ENCODE data around the gene GPR158.

The GPR158 gene

DNA sequence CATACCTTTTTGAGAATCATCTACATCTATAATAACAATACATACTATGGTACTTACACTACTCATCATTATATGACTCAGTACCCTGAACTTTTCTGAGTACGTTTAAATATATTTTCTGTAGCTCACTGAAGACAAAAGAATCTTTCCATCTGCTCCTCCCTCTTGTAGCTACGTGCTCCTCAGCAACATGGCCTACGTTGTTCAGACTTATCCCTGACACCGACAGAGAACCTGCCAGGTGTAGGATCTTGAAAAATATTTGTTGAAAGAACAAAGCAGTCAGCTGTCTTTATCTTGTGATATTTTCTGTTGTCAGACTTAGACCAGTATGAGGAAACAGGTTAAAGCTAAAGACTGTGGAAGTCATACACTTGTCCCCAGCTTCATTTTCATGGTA is 403.3 kb downstream of the GPR158 start:
- no peak for DNase-seq (ENCODE audit: low read depth)

DNA sequence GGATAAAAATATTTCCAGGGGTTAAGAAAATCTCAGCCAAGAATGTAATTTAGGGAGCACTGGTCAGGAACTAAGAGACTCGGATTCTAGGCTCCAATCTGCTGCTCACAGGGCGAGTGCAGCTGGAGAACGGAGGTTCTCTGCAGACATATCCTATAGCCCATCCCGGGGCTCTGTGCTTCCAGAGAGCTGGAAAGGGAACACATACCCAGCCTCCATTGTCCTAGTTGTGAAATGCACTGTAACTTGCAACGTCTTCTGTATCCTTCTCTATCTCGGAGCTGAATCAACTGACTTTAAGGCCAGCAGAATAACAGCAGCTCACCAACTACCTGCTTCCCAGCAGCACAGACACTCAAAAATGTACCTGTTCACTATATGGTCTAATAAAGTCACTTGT is 408.2 kb downstream of the GPR158 start:
- DNase-seq (ENCODE audit: low read depth): no peak

DNA sequence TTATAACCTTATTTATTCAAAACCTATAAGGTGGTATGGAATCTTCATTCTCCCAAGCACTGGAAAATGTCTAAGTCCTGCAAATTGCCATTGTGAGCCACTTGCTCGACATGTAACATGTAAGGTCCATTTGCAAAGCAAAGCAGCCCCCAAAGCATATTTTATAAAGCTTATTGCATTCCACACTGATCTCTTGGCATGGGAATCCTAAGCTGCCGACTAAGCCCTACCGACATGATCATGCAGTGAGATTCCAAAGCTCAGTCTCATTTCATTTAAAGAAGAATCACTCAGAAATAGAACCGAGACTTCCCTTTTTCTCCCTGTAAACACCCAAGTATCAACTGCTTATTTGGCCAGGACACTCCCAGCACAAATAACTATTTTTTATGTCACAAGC is 425.9 kb downstream of the GPR158 start:
- DNase-seq (ENCODE audit: low read depth): no peak

DNA sequence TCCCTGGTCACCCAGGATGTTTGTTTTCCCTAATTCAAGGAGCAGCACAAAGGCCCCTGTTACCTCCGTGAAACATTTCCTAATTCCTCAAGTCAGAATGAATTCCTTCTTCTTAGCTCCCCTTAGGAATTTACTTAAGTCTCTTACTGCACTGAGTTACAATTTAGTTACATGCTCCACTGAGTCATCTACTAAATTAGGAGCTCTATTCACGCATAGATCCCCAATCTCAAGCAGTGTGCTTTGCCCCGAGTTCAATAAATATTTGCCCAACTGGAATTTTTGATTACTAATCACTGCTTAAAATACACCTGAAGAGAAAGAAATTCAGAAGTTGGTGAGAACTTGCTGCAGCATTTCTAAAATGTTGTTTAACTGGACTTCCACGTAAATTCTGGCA is 429.8 kb downstream of the GPR158 start:
- DNase-seq (ENCODE audit: low read depth): no peak

DNA sequence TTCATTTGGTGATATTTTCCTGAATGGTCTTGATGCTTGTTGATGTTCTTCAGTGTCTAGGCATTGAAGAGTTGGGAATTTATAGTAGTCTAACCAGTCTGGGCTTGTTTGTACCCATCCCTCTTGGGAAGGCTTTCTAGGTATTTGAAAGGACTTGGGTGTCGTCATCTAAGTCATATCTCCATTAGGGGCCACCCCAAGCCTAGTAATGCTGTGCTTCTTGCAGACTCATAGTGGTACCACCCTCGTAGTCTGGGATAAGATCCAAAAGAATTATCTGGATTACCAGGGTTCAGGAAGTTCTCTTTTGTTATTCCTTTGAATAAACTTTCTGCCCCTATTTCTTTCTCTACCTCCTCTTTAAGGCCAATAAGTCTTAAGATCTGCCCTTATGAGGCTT is 439.9 kb downstream of the GPR158 start:
- no peak for DNase-seq (ENCODE audit: low read depth)

DNA sequence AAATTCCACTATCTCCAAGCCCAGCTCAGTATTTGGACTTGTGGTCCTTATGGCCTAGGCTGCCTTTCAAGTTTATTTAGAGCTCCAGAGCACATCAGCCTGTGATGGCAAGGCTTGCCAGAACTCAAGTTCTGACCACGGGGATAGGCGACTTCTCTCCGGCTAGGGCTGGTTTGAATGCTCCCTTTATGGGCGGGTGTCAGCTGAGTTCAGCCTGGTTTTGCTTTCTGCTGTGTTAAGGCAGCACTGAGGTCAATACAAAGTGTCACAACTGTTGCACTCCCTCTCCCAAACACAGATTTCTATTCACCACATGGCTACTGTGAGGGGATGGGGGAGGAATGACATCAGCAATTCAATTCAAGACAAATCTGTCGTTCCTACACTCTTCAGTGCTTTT is 441.1 kb downstream of the GPR158 start:
- DNase-seq (ENCODE audit: low read depth): no peak

DNA sequence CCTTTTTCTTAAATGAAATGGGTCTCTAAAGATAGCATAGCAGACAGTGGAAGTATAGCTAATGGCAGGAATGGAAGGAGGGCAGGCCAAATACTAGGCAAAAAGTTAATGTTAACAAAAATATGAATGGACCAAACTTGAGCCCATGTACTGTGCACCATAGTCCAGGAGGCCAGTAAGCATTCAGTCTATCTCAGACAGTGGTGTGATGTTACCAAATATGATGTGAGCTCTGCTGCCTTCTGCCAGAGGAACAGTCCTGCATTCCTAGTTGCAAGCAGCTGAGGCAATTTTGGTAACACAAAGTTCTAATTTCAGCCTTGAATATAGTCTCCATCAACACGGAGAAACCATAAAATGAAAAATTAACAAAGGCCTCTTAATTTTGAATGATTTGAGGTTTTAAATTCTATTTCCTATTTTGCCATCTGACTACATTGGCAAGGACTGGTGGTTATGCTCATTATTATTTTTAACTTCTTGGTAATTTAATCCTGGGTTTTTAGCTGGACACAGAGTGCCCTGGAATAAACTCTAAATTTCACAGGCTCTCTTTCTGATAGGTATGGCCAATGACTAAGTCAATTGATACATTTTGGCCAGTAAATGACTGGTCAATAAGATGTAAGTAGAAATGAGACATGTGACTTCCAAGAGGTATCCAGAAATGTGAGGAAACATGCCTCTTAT is 442.2 kb downstream of the GPR158 start:
- no peak for DNase-seq (ENCODE audit: low read depth)

DNA sequence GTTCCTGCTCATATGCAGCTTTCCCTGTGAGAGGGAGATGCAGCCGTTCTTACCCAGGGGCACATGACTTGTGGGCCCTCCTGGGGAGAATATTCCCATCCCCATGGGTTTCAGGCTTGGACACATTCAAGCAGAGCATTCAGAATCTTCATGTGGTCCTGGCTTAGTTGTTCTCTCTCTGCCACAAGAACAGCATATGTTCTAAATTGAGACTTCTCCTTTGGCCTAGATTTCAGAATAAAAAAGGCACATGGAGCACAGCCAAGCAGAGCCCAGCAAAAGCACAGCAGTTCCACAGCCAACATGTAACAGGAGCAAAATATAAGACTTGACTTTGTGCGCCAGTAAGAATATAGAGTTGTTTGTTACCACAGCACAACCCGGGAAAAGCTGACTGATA is 452.8 kb downstream of the GPR158 start:
- DNase-seq (ENCODE audit: low read depth): no peak

DNA sequence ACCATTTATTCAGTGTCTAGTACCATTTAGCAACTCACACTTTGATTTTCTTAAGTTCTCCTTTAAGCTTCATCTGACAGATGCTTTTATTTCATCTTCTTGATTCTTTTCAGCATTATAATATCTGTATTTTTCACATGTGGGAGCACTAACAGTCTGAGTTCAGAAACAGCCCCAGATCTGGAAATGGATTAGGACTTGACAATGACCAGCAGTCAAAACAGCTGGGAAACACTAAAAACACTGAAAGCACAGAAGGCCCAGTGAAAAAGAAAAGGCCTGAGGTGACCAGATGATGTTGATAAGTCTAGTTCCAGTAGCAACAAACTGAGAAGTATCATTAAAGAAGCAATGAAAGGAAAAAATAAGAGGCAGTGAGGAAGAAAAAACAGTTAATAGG is 454.5 kb downstream of the GPR158 start:
- DNase-seq (ENCODE audit: low read depth): no peak

DNA sequence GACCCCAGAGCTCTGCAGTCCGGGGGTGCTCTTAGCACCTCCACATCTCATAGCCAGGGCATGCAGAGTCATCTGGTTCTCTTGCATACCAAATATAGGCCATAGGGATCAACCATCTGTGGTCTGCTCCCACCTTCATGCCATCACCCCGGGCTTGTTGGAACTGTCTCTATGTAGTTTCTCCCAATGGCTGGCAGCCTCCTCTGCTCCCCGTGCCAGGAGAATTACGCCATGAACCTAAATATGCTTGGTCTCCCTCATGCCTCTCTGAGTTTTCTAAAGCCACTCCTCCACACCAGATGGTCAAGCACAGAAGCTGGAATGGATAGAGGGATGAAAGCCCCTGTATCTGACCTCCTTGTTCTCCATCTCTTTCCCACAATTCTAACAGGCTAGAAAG is 456.7 kb downstream of the GPR158 start:
- no peak for DNase-seq (ENCODE audit: low read depth)

DNA sequence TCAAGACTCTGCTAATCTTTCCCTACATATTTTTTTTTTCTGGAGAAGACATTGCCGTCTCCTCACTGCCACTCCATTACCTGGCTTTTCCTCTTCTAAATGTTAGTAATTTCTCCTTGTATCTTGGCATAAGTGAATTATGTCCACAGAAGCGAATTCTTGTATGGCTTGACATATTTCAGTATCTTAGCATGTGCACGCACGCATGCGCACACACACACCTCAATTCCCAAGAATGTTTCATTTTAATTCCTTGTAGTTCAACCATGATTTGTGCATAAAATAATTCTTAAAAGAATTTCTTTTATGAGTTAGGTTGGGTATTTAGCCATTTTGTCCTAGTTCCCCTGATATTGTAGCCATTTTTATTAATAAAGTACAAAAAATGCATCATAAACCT is 458.0 kb downstream of the GPR158 start:
- DNase-seq (ENCODE audit: low read depth): no peak

DNA sequence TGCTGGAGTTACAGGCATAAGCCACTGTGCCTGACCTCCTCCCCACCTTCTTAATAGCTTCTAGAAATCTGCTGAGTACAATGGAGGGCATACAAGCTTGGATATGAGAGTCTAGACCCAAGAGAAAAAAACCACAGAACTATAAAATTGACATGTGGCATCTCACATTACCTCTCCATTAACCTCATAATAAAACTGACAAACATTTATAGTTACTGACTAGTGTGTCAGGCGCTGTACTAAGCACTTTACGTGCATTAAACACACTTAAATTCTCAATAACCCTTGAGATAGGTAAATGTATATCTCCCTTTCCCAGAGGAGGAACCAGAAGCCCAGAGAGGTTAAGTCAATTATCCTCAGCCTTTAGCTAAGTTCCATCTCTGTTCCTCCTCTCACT is 458.7 kb downstream of the GPR158 start:
- no peak for DNase-seq (ENCODE audit: low read depth)

DNA sequence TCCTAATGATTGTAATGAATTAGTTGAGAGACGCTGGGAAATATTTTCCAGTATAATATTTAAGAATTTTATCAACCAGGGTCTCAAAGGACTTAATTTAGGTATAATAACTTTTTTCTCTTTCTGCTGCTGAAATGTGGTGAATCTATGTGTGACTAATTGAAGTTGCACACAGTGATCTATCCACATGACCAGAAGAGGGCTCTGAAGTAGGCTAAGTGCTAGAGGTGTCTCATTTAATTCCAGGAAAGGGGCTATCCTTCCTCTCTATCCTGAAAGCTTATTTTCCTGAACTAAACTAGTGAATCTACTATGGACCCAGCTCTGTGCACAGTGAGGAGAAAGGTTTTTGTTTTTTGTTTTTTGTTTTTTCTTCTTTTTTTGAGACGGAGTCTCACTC is 464.8 kb downstream of the GPR158 start:
- no peak for DNase-seq (ENCODE audit: low read depth)

DNA sequence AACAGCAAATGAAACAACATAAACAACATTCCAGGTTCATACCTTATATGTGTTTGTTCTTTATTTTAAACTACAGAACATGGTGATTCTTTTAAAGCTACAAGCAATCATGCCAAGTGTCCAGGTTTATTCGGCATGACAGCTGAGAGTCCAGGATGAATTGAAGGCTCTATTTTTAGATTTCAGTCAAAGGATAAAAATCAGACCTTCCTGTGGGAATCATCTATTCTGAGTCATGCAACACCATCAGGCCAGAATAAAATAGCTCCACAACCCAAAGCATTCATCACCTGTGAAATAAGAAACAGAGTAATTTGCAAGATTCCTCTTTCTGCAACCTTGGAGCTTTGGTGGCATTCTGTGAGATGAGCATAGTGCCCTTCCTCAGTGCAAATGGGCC is 466.8 kb downstream of the GPR158 start:
- DNase-seq (ENCODE audit: low read depth): no peak

DNA sequence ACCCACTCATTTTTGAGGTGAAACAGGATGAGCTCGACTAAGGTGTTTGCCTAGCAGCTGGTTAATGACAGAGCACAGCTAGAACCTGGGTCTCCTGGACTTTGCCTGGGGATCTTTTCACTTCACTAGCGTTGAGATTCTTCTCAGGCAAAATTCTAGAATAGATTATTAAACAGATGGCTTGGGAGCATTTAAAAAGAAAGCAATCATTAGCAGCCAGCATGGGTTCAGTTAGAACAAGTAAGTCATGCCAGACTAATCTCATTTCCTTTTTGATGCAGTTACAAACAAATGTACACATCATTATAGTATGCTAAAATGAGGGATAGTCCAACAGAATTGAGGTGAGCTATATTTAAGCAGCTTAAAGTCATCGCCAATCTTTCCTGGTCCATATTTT is 467.9 kb downstream of the GPR158 start:
- DNase-seq (ENCODE audit: low read depth): no peak

DNA sequence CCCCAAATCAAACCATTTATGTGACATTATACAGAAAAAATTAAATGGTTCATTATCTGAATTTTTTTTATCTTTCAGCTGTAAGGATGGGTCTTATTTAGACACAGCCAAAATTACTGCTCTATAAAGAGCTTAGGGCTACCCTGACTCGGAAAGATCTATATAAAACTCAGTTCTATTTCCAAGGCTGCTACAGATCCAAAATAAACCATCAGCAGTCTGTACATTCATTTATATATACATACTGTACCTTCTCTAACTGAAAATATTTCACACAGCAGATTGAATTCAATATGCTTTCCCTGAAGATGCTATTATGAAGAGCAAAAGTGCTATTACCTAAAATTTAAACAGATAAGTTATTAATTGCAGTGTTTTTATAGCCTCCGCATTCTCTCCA is 471.6 kb downstream of the GPR158 start:
- DNase-seq (ENCODE audit: low read depth): no peak

DNA sequence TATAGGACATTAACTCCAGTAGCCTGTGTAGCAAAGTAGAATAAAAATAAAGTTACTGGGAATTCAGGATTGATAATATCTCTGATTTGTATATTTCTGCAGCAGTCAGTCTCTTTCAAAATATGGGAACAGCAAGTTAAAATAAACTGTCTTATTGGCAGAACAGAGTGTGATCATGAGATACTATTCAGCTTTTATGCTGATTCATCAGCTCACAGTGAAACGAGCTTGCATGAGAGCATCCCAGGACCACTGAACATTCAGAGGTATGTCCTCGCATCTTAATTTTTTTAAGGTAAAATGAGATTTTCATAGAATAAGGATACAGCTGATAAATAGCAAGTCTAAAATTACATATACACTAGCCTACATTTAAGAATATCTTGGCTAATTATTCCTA is 476.7 kb downstream of the GPR158 start:
- DNase-seq (ENCODE audit: low read depth): no peak

Data from GM04503 (cell line).